Measurements from ENCODE around the gene CCDC149.
A peak's percentile ranks its signal among the peaks of the same experiment; 100 is the strongest.
"Not testable (repeated sequence)": the region's sequence is repeated elsewhere in the genome, so short reads cannot be mapped to it uniquely, and the experiment has no call there.

The CCDC149 gene

GRCh38 chr4:24917076-24917856, 4.4 kb upstream of the CCDC149 start:
- DNase-seq (ENCODE audit: low spot score), result no peak

- no peak for DNase-seq (ENCODE audit: low spot score)
These were observed 2.5 kb upstream of the CCDC149 start for GRCh38 chr4:24915121-24915922.

GRCh38 chr4:24914460-24914859, 1.6 kb upstream of the CCDC149 start:
- no peak for DNase-seq (ENCODE audit: low spot score)

GRCh38 chr4:24913119-24913485, 260 bp upstream of the CCDC149 start:
- DNase-seq (ENCODE audit: low spot score), result no peak

GRCh38 chr4:24910499-24910898, 2.3 kb downstream of the CCDC149 start:
- no peak for DNase-seq (ENCODE audit: low spot score)

- not testable (repeated sequence) for DNase-seq (ENCODE audit: low spot score)
These were observed 3.2 kb downstream of the CCDC149 start for GRCh38 chr4:24909606-24910005.

- DNase-seq (ENCODE audit: low spot score), result no peak
These were observed 15.2 kb downstream of the CCDC149 start for GRCh38 chr4:24897639-24898038.

GRCh38 chr4:24896977-24897376, 15.9 kb downstream of the CCDC149 start:
- DNase-seq (ENCODE audit: low spot score), result peak; percentile 49

GRCh38 chr4:24896056-24896455, 16.8 kb downstream of the CCDC149 start:
- DNase-seq (ENCODE audit: low spot score), result no peak

GRCh38 chr4:24895461-24895860, 17.4 kb downstream of the CCDC149 start:
- no peak for DNase-seq (ENCODE audit: low spot score)

- DNase-seq (ENCODE audit: low spot score), result no peak
These were observed 18.0 kb downstream of the CCDC149 start for GRCh38 chr4:24894846-24895245.

GRCh38 chr4:24894243-24894642, 18.6 kb downstream of the CCDC149 start:
- no peak for DNase-seq (ENCODE audit: low spot score)

GRCh38 chr4:24892778-24893177, 20.1 kb downstream of the CCDC149 start:
- no peak for DNase-seq (ENCODE audit: low spot score)

- DNase-seq (ENCODE audit: low spot score), result no peak
These were observed 20.6 kb downstream of the CCDC149 start for GRCh38 chr4:24892278-24892677.

GRCh38 chr4:24890561-24891126, 22.2 kb downstream of the CCDC149 start:
- no peak for DNase-seq (ENCODE audit: low spot score)

GRCh38 chr4:24889991-24890390, 22.9 kb downstream of the CCDC149 start:
- no peak for DNase-seq (ENCODE audit: low spot score)

GRCh38 chr4:24888475-24889344, 24.1 kb downstream of the CCDC149 start:
- DNase-seq (ENCODE audit: low spot score), result no peak

GRCh38 chr4:24887881-24888430, 24.9 kb downstream of the CCDC149 start:
- DNase-seq (ENCODE audit: low spot score), result no peak

- DNase-seq (ENCODE audit: low spot score), result no peak
These were observed 26.2 kb downstream of the CCDC149 start for GRCh38 chr4:24886596-24886995.

GRCh38 chr4:24885342-24885741, 27.5 kb downstream of the CCDC149 start:
- DNase-seq (ENCODE audit: low spot score), result peak; percentile 82

GRCh38 chr4:24884902-24885301, 27.9 kb downstream of the CCDC149 start:
- no peak for DNase-seq (ENCODE audit: low spot score)

Data from Ammon's horn (tissue), 1 donor.